Activated CD8-positive, alpha-beta T cell treated with anti-CD3 and anti-CD28 coated beads for 36 hours (primary cell): ENCODE data around the gene UBQLN3. TPM values are rescaled to one million over a fixed set of nuclear protein-coding genes. Genes with fewer than 3 reads are reported as not detected.

Experiments
- ATAC-seq: fragments of 200-7000 bp; cut with Tn5 transposase; one replicate; pipeline ENCODE4 v1.10.0; 2021; ENCODE audit warnings: mild to moderate bottlenecking, moderate library complexity
- CTCF ChIA-PET: fragments of 350-600 bp; sonication (Branson Sonifier 250); formaldehyde crosslinking; loops from one replicate; lab custom pipeline; 2021; ENCODE audit warnings: antibody characterized with exemption; lab: Charles Lee
- POLR2A ChIA-PET: fragments of 350-600 bp; sonication (Branson Sonifier 250); formaldehyde crosslinking; loops from one replicate; lab custom pipeline; 2021; ENCODE audit warnings: antibody characterized with exemption; lab: Charles Lee
- DNase-seq: peaks from one replicate; pipeline ENCODE4 v3.0.0-alpha.2; 2020
- H3K27ac Mint-ChIP-seq: one replicate; pipeline ENCODE4 v1.8.0; 2021; ENCODE audit warnings: mild to moderate bottlenecking, mixed read lengths
- H3K27me3 Mint-ChIP-seq: one replicate; pipeline ENCODE4 v1.8.0; 2021; ENCODE audit warnings: mixed read lengths
- H3K36me3 Mint-ChIP-seq: one replicate; pipeline ENCODE4 v1.8.0; 2021; ENCODE audit warnings: low read depth, mixed read lengths
- H3K4me1 Mint-ChIP-seq: one replicate; pipeline ENCODE4 v1.8.0; 2021; ENCODE audit warnings: low read depth, mixed read lengths
- H3K4me3 Mint-ChIP-seq: one replicate; pipeline ENCODE4 v1.8.0; 2021; ENCODE audit warnings: mild to moderate bottlenecking, moderate library complexity, mixed read lengths
- H3K9me3 Mint-ChIP-seq: one replicate; pipeline ENCODE4 v1.8.0; 2021; ENCODE audit warnings: mixed read lengths
- intact Hi-C: fragments of 100-400 bp; cut with micrococcal nuclease; formaldehyde crosslinking; loops from one replicate; pipeline ENCODE4 v1.10.0; 2022
- total RNA-seq, 2 experiments: library from RNA; stranded (reverse); gene quantifications; one replicate each; pipeline ENCODE4 v1.2.3, GENCODE V29; 2021
- TF ChIP-seq, protein P1 (sequence below): fragments of 200-600 bp; IDR thresholded peaks from one replicate; pipeline ENCODE4 v1.8.0; 2022; ENCODE audit warnings: antibody characterized with exemption, mild to moderate bottlenecking

UBQLN3 gene
- total RNA-seq, 2 experiments from 2014 or later, result not detected

DNA sequence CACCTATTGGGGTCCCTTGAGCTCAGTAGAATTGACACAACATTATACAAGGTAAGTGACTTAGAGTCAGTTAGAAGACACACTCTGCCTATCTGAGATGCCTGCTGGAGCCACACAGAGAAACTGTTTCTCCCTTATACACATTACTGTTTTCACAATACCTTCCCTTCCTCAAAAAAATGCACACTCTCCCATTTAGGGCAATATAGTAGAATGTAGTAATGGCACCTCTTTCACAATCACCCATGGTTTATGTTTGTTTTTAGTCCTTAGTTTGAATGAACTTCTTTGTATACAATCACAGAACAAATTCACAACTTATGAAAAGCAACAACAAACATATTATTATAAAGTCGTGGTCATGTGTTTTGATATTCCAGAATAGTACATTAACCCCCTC lies 24.3 kb upstream of the UBQLN3 start:
- H3K36me3 Mint-ChIP-seq, result no peaks in the 10 kb centered on the region
- TF ChIP-seq, protein P1, sequence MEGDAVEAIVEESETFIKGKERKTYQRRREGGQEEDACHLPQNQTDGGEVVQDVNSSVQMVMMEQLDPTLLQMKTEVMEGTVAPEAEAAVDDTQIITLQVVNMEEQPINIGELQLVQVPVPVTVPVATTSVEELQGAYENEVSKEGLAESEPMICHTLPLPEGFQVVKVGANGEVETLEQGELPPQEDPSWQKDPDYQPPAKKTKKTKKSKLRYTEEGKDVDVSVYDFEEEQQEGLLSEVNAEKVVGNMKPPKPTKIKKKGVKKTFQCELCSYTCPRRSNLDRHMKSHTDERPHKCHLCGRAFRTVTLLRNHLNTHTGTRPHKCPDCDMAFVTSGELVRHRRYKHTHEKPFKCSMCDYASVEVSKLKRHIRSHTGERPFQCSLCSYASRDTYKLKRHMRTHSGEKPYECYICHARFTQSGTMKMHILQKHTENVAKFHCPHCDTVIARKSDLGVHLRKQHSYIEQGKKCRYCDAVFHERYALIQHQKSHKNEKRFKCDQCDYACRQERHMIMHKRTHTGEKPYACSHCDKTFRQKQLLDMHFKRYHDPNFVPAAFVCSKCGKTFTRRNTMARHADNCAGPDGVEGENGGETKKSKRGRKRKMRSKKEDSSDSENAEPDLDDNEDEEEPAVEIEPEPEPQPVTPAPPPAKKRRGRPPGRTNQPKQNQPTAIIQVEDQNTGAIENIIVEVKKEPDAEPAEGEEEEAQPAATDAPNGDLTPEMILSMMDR, result no peak
- no peak for ATAC-seq
- no peak for DNase-seq
- intact Hi-C loops, result no loop called here
- H3K9me3 Mint-ChIP-seq, result peaks cover 3% of the 10 kb centered on the region
- CTCF ChIA-PET, result interaction anchor here (0.9 to 1.0 kb wide), 2 partner anchors 8 to 58 kb away, joined by 3 to 4 read pairs; no protein-coding TSS in a partner anchor
- no peaks in the 10 kb centered on the region for H3K27me3 Mint-ChIP-seq
- H3K27ac Mint-ChIP-seq, result no peak overlapping the region
- no peaks in the 10 kb centered on the region for H3K4me1 Mint-ChIP-seq
- POLR2A ChIA-PET, result no interaction called here
- H3K4me3 Mint-ChIP-seq, result no peak overlapping the region

DNA sequence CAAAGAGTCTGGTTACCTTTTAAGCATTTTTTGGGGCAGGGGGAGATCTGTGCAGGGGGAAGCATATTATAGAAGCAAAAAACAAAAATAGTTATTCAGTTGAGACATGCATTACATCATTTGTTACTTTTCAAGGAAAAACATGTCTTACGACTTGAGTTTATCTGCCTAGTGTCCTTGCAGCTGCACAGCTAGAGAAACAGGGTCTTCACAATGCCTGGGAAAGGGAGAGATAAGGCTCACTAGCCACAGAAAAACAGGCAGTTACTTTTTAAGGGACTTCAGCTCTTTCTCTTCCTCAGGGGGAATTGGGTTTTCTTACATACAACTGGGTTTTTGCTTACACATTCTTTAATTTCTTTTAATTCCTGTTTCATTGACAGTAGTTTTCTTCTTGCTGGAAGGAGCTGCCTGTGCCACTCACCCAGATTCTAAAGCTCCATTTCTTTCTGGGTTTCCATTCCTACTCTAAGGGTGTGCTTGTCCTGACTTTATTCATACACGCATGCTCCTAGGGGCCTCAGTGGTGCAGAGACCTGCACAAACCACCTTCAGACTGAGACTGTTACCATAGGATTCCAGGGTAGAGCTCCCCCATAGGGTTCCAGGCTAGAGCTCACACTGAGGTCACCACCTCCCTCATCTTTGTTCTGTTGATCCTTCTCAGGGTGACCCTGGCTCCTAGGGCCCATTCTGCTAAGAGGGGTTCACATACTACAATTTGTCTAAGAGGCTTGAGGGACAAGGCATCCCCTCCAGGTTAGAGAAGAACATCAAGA lies 21.5 kb upstream of the UBQLN3 start:
- Mint-ChIP-seq H3K36me3 (no peaks in the 10 kb centered on the region), H3K27me3 (no peaks in the 10 kb centered on the region), H3K4me3 (no peak overlapping the region), H3K4me1 (no peaks in the 10 kb centered on the region), H3K27ac (no peak overlapping the region), H3K9me3 (no peaks in the 10 kb centered on the region)
- TF ChIP-seq, protein P1, result no peak
- ATAC-seq, result no peak
- DNase-seq, result no peak
- intact Hi-C loops, result no loop called here
- POLR2A ChIA-PET, result no interaction called here
- CTCF ChIA-PET, result no interaction called here

DNA sequence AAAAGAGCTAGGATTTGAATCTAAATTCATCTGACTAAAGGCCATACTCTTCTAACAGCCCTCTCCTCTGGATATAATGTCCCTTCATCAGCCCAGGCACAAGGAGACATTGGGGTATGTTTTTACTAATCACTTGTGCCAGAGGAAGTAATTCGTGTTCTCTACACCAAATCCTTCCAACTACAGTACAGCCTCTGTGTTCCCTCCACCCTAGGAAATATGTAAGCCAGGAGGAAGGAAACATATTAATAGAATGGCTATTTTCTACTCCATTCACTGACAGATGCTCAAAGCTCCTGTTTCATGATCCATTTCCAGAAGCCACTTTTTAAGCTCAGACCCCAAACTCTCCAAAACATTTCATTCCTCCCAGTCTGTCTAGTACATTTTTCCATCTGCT lies 18.7 kb upstream of the UBQLN3 start:
- ChIA-PET POLR2A (no interaction called here), CTCF (no interaction called here)
- ATAC-seq (no peak), DNase-seq (no peak)
- TF ChIP-seq, protein P1, result no peak
- Mint-ChIP-seq H3K4me1 (no peaks in the 10 kb centered on the region), H3K27ac (no peak overlapping the region), H3K36me3 (no peaks in the 10 kb centered on the region), H3K27me3 (no peaks in the 10 kb centered on the region), H3K4me3 (no peak overlapping the region), H3K9me3 (no peaks in the 10 kb centered on the region)
- intact Hi-C loops, result no loop called here

DNA sequence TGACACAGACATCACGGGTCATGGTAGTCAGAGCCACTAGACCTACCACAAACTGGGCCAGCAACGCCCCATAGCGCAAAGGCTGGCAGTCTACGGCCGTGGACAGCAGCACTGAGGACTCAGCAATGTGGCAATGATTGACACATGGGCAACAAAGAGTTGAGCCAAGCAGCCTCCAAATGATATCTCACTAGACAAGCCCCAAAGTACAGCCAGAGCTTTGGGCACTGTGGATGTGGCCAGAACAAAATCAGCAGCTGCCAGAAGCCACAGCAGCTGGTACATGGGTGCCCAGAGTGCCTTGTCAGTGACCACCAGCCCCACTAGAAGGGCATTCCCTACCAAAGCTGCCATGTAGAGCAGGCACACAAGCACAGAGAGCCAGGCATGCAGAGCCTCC lies 18.0 kb upstream of the UBQLN3 start:
- TF ChIP-seq, protein P1, result no peak
- no peaks in the 10 kb centered on the region for H3K36me3 Mint-ChIP-seq
- H3K27me3 Mint-ChIP-seq, result no peaks in the 10 kb centered on the region
- no peak overlapping the region for H3K4me3 Mint-ChIP-seq
- no peaks in the 10 kb centered on the region for H3K4me1 Mint-ChIP-seq
- H3K27ac Mint-ChIP-seq, result no peak overlapping the region
- H3K9me3 Mint-ChIP-seq, result no peaks in the 10 kb centered on the region
- ChIA-PET POLR2A (no interaction called here), CTCF (no interaction called here)
- ATAC-seq, result no peak
- DNase-seq, result no peak
- intact Hi-C loops, result no loop called here

DNA sequence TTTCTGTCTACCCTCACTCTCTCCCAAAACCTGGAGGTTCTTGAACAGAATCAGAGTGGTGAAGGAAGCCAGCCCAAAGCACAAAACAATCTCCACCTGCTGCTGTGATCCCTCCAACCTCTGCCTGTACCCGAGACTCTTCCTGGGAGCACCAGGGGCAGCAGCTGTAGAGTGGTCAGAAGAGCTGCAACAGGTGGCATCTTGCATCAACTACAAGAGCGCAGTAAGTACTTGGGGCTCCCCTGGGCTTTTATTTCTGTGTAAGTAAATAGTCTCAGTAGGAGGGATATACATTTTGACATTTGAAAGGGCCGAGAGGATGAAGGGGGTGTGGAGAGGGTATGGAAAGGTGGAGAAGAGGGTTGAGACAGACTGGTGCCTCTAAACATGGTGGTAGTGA lies 15.0 kb upstream of the UBQLN3 start:
- intact Hi-C loops, result no loop called here
- H3K4me1 Mint-ChIP-seq, result no peaks in the 10 kb centered on the region
- H3K27ac Mint-ChIP-seq, result no peak overlapping the region
- ChIA-PET POLR2A (no interaction called here), CTCF (interaction anchor here (1.0 kb wide), 1 partner anchor 48 kb away, joined by 3 read pairs; no protein-coding TSS in a partner anchor)
- no peaks in the 10 kb centered on the region for H3K27me3 Mint-ChIP-seq
- H3K4me3 Mint-ChIP-seq, result no peak overlapping the region
- TF ChIP-seq, protein P1, result no peak
- H3K36me3 Mint-ChIP-seq, result no peaks in the 10 kb centered on the region
- no peak for DNase-seq
- no peak for ATAC-seq
- H3K9me3 Mint-ChIP-seq, result no peaks in the 10 kb centered on the region
